ENCODE measurements around the gene ERFE.

ERFE gene

GRCh38 chr2:238159661-238160205 is 963 bp downstream of the ERFE start:
- peak overlapping the region; percentile 65 for H3K4me3 ChIP-seq

GRCh38 chr2:238160206-238161129 is 1.7 kb downstream of the ERFE start:
- Histone ChIP-seq H3K27ac (no peak overlapping the region), H3K4me3 (no peak overlapping the region)
- TF ChIP-seq, protein P1, sequence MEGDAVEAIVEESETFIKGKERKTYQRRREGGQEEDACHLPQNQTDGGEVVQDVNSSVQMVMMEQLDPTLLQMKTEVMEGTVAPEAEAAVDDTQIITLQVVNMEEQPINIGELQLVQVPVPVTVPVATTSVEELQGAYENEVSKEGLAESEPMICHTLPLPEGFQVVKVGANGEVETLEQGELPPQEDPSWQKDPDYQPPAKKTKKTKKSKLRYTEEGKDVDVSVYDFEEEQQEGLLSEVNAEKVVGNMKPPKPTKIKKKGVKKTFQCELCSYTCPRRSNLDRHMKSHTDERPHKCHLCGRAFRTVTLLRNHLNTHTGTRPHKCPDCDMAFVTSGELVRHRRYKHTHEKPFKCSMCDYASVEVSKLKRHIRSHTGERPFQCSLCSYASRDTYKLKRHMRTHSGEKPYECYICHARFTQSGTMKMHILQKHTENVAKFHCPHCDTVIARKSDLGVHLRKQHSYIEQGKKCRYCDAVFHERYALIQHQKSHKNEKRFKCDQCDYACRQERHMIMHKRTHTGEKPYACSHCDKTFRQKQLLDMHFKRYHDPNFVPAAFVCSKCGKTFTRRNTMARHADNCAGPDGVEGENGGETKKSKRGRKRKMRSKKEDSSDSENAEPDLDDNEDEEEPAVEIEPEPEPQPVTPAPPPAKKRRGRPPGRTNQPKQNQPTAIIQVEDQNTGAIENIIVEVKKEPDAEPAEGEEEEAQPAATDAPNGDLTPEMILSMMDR (IDR thresholded peaks at IDR 0.05) = no peak
- no peak for DNase-seq (ENCODE audit: low spot score)

More at GRCh38 chr2:238159661-238160205, 963 bp downstream of the ERFE start:
- no peak for DNase-seq (ENCODE audit: low spot score)
- TF ChIP-seq, protein P1 (IDR thresholded peaks at IDR 0.05) = no peak
- no peak overlapping the region for H3K27ac ChIP-seq

GRCh38 chr2:238161291-238162051 is 2.7 kb downstream of the ERFE start:
- Histone ChIP-seq H3K4me3 (no peak overlapping the region), H3K27ac (no peak overlapping the region)
- TF ChIP-seq, protein P1 (IDR thresholded peaks at IDR 0.05) = no peak
- no peak for DNase-seq (ENCODE audit: low spot score)

GRCh38 chr2:238162251-238162845 is 3.6 kb downstream of the ERFE start:
- H3K4me3 ChIP-seq = no peak overlapping the region
- no peak overlapping the region for H3K27ac ChIP-seq
- no peak for DNase-seq (ENCODE audit: low spot score)
- TF ChIP-seq, protein P1 (IDR thresholded peaks at IDR 0.05) = no peak

DNA sequence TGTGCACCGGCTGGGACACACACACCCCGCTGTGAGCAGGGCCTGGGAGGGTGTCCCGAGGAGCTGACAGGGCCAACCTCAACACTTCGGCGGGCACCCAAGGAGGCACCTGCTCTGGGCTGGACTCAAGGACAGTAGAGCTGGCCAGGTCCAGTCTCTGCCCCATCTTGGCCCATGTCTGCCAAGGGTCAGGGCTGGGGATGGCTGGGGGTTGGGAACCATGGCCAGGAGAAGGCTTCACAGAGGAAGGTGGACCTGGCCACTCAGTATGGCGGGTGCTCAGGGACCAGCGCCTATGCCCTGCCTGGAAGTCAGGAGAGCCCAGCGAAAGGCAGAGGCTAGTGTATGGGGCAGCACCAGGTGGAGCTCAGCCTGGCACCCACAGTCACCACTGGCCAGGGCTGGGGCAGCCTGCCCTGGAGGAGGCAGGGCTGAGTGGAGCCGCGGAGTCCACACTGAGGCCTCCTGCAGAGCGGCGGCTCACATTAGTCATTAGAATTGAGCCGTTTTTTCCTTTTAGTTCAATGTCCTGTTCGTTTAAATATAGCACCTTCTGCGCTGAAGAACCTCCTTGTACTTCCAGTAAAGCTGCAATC is 4.2 kb downstream of the ERFE start:
- TF ChIP-seq, protein P1 (IDR thresholded peaks at IDR 0.05) = no peak
- no peak overlapping the region for H3K27ac ChIP-seq
- no peak overlapping the region for H3K4me3 ChIP-seq
- no peak for DNase-seq (ENCODE audit: low spot score)

DNA sequence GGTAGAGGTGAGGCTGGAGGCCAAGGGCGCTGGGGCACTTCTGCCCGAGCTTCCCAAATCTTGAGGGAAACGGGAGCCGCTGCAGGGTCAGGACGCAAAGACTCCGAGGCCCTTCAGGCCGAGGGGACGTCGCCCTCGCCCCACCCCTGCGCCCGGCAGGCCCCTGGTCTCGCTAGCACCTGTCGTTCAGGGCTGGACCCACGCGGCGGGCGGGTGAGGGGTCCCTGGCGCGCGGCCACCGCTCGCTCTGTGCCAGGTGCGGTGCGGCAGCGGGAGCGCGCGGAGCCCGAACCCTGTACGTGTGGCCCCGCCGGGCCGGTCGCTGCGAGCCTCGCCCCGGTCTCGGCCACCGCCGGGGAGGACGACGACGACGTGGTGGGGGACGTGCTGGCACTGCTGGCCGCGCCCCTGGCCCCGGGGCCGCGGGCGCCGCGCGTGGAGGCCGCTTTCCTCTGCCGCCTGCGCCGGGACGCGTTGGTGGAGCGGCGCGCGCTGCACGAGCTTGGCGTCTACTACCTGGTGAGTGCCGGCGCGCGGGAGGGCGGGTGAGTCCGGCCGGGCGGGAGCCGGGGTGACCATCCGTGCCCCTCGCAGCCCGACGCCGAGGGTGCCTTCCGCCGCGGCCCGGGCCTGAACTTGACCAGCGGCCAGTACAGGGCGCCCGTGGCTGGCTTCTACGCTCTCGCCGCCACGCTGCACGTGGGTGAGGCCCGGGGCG is 4.9 kb downstream of the ERFE start:
- no peak for DNase-seq (ENCODE audit: low spot score)
- H3K4me3 ChIP-seq = peak overlapping the region; percentile 59
- TF ChIP-seq, protein P1 (IDR thresholded peaks at IDR 0.05) = no peak
- no peak overlapping the region for H3K27ac ChIP-seq
